Measurements from ENCODE around the gene CTCFL. TPM values are rescaled to one million over a fixed set of nuclear protein-coding genes. Genes with fewer than 3 reads are reported as not detected.

CTCFL gene
- total RNA-seq, 2 experiments from 2014 or later = 0.63 TPM; not detected in 1

DNA sequence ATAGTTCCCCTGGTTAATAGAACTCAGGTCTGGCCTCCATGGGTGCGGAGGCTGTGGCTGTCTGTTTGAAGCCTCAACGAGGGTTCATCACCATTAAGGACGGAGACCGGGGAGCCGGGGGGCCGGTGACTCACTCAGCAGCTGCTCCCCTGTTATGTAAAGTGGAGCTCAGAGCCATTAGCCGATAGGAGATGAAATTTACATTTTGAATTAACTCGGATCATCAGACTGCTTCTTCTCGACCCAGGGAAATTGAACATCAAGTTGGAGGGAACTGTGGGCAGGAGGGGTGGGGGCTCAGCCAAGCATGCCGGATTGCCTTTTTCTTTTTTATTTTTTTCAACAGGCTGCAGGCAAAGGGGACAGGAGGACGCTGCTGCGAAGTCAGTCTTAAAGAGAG is 48.3 kb upstream of the CTCFL start:
- Histone ChIP-seq H3K4me2 (ENCODE audit: low read length) (no peak overlapping the region), H3K79me2 (ENCODE audit: insufficient read depth, low read depth, low read length) (no peaks in the 10 kb centered on the region), H3K9me3 (ENCODE audit: low read length) (no peaks in the 10 kb centered on the region), H3K27ac (ENCODE audit: low read depth, low read length, poor library complexity, severe bottlenecking) (no peak overlapping the region), H3K9me2 (ENCODE audit: insufficient read depth, low read length) (no peaks in the 10 kb centered on the region), H2AFZ (ENCODE audit: low read length) (no peak overlapping the region), H3K4me3 (ENCODE audit: low read depth, low read length, poor library complexity, severe bottlenecking) (no peak overlapping the region), H3K4me1 (ENCODE audit: insufficient read depth, low read length, poor library complexity, severe bottlenecking) (no peaks in the 10 kb centered on the region), H3K36me3 (ENCODE audit: insufficient read depth, low read length) (no peaks in the 10 kb centered on the region), H4K20me1 (ENCODE audit: insufficient read depth, low read length) (no peaks in the 10 kb centered on the region; the same call in 1 of the 2 replicates)
- BruUV-seq (replicated peaks) = no TSS peak
- POLR2A ChIA-PET = interaction anchor here (0.6 kb wide), 1 partner anchor 47 kb away, joined by 3 read pairs; no protein-coding TSS in a partner anchor
- no peak for DNase-seq (ENCODE audit: low spot score)
- CTCF ChIA-PET (ENCODE audit: unreplicated experiment) = no interaction called here
- intact Hi-C loops (cut with micrococcal nuclease; ENCODE audit: unreplicated experiment) = no loop called here
- TF ChIP-seq CTCF (conservative IDR thresholded peaks at IDR 0.05; ENCODE audit: low read length) (no peak), EZH2phosphoT487 (IDR thresholded peaks at IDR 0.05; ENCODE audit: borderline replicate concordance, low read depth, low read length) (no peak)

GRCh38 chr20:57571782-57572416 is 47.0 kb upstream of the CTCFL start:
- BruUV-seq (replicated peaks) = no TSS peak
- CTCF ChIA-PET (ENCODE audit: unreplicated experiment) = interaction anchor here (0.6 kb wide), 1 partner anchor 139 kb away, joined by 3 read pairs; no protein-coding TSS in a partner anchor
- Histone ChIP-seq H3K79me2 (ENCODE audit: insufficient read depth, low read depth, low read length) (no peaks in the 10 kb centered on the region), H3K4me1 (ENCODE audit: insufficient read depth, low read length, poor library complexity, severe bottlenecking) (no peaks in the 10 kb centered on the region), H3K4me2 (ENCODE audit: low read length) (no peak overlapping the region), H3K4me3 (ENCODE audit: low read depth, low read length, poor library complexity, severe bottlenecking) (no peak overlapping the region), H3K27ac (ENCODE audit: low read depth, low read length, poor library complexity, severe bottlenecking) (no peak overlapping the region), H4K20me1 (ENCODE audit: insufficient read depth, low read length) (no peaks in the 10 kb centered on the region), H2AFZ (ENCODE audit: low read length) (no peak overlapping the region), H3K9me3 (ENCODE audit: low read length) (no peaks in the 10 kb centered on the region), H3K36me3 (ENCODE audit: insufficient read depth, low read length) (no peaks in the 10 kb centered on the region), H3K9me2 (ENCODE audit: insufficient read depth, low read length) (no peaks in the 10 kb centered on the region)
- intact Hi-C loops (cut with micrococcal nuclease; ENCODE audit: unreplicated experiment) = no loop called here
- no peak for DNase-seq (ENCODE audit: low spot score)
- POLR2A ChIA-PET = interaction anchor here (1.2 kb wide), 1 partner anchor 14 kb away, joined by 3 read pairs; no protein-coding TSS in a partner anchor
- no peak for TF ChIP-seq EZH2phosphoT487 (IDR thresholded peaks at IDR 0.05; ENCODE audit: borderline replicate concordance, low read depth, low read length)
- TF ChIP-seq CTCF (conservative IDR thresholded peaks at IDR 0.05; ENCODE audit: low read length) = no peak

GRCh38 chr20:57570920-57571319 is 46.0 kb upstream of the CTCFL start:
- Histone ChIP-seq H3K9me2 (ENCODE audit: insufficient read depth, low read length) (no peaks in the 10 kb centered on the region), H3K4me1 (ENCODE audit: insufficient read depth, low read length, poor library complexity, severe bottlenecking) (no peaks in the 10 kb centered on the region), H3K79me2 (ENCODE audit: insufficient read depth, low read depth, low read length) (no peaks in the 10 kb centered on the region), H4K20me1 (ENCODE audit: insufficient read depth, low read length) (no peaks in the 10 kb centered on the region), H3K27ac (ENCODE audit: low read depth, low read length, poor library complexity, severe bottlenecking) (no peak overlapping the region), H3K9me3 (ENCODE audit: low read length) (no peaks in the 10 kb centered on the region), H3K36me3 (ENCODE audit: insufficient read depth, low read length) (no peaks in the 10 kb centered on the region), H3K4me3 (ENCODE audit: low read depth, low read length, poor library complexity, severe bottlenecking) (no peak overlapping the region), H2AFZ (ENCODE audit: low read length) (no peak overlapping the region), H3K4me2 (ENCODE audit: low read length) (no peak overlapping the region)
- DNase-seq (ENCODE audit: low spot score) = no peak
- intact Hi-C loops (cut with micrococcal nuclease; ENCODE audit: unreplicated experiment) = no loop called here
- TF ChIP-seq CTCF (conservative IDR thresholded peaks at IDR 0.05; ENCODE audit: low read length) (no peak), EZH2phosphoT487 (IDR thresholded peaks at IDR 0.05; ENCODE audit: borderline replicate concordance, low read depth, low read length) (no peak)
- POLR2A ChIA-PET = no interaction called here
- CTCF ChIA-PET (ENCODE audit: unreplicated experiment) = no interaction called here
- no TSS peak for BruUV-seq (replicated peaks)

Measured in OCI-LY7 (cell line).